Testis (tissue), 2 donors: ENCODE measurements around the gene CMTR1.

ENCODE experiments used
- POLR2A ChIP-seq: fragments of 450-650 bp; IDR thresholded peaks from one replicate; pipeline ENCODE4 v1.6.1; 2017; ENCODE audit warnings: antibody characterized with exemption, mild to moderate bottlenecking, moderate library complexity
- TF ChIP-seq, protein P1 (sequence below), 3 experiments: fragments of 450-650 bp in 2 of 3; fragments of 200-600 bp in 1 of 3; sonication (generic) in 1 of 3; IDR thresholded peaks; one replicate each; pipeline ENCODE4 v1.5.1; 2016 to 2019; ENCODE audit warnings: antibody characterized with exemption in 3 of 3, mild to moderate bottlenecking in 2 of 3, moderate library complexity in 1 of 3

GRCh38 chr6:37490536-37491170 is 57.6 kb downstream of the CMTR1 start:
- TF ChIP-seq, protein P1, sequence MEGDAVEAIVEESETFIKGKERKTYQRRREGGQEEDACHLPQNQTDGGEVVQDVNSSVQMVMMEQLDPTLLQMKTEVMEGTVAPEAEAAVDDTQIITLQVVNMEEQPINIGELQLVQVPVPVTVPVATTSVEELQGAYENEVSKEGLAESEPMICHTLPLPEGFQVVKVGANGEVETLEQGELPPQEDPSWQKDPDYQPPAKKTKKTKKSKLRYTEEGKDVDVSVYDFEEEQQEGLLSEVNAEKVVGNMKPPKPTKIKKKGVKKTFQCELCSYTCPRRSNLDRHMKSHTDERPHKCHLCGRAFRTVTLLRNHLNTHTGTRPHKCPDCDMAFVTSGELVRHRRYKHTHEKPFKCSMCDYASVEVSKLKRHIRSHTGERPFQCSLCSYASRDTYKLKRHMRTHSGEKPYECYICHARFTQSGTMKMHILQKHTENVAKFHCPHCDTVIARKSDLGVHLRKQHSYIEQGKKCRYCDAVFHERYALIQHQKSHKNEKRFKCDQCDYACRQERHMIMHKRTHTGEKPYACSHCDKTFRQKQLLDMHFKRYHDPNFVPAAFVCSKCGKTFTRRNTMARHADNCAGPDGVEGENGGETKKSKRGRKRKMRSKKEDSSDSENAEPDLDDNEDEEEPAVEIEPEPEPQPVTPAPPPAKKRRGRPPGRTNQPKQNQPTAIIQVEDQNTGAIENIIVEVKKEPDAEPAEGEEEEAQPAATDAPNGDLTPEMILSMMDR (IDR thresholded peaks at IDR 0.05) = no peak
- no peak for TF ChIP-seq POLR2A
